GM19452 (cell line): ENCODE measurements around the gene NABP1.
A peak's percentile ranks its signal among the peaks of the same experiment; 100 is the strongest.

Experiments used
- ATAC-seq: cut with Tn5 transposase; IDR thresholded peaks from one replicate; pipeline ENCODE4 v1.9.1; 2021; ENCODE audit not compliant: unreplicated experiment

The NABP1 gene

DNA sequence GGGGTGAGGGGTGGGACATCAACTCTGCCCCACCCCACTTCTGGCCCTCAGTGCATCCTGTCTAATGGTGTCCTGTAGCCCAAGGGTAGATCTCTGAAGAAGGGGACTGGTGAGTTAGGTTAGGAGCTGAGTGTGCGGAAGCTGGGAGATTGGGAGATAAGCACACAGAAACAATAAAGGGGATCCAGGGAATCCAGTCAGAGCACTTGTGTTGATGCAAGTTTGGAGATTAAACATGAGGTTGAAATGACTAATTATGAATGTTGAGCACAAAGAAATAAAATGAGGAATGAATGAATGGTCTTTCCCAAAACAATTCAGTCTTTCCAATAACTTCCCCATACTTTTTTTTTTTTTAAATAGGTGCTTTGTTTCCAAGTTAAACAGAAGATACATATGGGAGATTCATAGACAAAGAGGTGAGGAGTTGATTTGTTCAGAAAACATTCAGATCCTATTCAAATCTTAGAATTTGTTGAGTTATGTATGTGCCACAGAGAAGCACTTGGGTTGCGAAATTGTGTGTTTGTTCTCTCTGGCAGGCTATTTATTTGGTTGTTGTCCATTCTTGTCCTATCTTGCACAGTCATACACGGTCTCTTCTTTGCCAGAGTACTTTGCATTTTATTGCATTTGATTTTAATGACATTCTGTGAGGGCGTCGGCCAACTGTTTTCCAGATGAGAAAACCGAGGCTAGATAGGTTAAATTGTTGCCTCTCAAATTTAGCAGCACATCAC, 31.6 kb upstream of the NABP1 start:
- no peak for ATAC-seq

GRCh38 chr2:191649519-191649918, 28.4 kb upstream of the NABP1 start:
- no peak for ATAC-seq

DNA sequence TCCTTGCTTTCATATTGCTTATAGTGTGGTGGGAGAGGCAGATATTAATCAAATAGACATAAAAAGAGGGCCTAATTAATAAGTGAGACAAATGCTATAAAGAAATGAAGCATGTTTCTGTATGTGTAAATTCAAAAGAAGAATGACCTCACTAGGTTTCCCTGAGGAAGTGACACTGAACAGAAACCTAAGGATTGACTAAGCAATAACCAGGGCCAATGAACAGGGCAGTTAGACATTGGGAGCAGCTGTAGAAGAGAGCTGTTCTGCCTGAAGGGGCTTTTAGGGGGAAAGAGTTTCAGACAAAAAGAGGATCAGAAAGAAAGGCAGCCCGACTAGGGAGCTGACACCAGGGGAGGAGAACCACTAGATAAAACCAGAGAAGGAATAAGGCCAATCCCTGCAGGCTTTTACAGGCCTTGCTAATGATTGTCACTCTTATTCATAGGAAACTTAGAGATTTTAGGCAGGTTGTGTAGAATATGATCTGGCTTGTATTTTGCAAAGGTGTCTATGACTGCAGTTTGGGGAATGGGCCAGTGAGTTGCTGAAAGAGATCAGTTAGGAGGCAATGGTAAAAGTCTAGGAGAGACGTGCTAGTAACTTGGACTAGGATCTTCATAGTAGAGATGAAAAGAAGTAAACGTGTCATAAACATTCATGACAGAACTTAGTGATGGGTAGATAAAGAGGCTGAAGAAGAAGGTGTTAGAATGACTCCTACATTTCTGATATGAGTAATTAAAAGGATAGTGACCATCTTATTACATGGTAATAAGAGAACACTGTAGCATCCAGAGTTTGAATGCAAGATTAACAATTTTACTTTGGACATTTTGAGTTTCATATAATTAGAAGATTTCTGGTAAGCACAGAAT, 26.8 kb upstream of the NABP1 start:
- peak; percentile 99 for ATAC-seq

GRCh38 chr2:191653667-191654391, 24.1 kb upstream of the NABP1 start:
- no peak for ATAC-seq

DNA sequence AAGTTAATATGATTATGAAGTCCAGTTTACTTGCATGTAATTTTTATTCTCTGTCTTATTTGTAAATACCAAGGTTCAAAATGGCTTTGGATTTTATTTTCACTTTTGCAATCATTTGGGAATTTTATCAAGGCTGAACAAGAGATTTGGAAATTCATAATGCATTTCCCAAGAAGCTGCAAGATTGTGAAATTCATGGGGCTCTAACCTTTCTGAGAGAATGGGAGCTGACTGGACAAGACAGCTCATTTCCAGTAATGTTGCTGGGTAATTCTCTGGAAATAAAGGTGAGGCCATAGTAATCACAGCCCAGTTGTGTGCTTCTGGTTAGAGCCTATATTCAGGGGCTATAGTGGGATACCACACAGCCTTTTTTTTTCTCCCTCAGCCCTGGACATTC, 21.5 kb upstream of the NABP1 start:
- ATAC-seq = no peak

- ATAC-seq = no peak
These were observed 21.1 kb upstream of the NABP1 start for GRCh38 chr2:191656792-191657191.

DNA sequence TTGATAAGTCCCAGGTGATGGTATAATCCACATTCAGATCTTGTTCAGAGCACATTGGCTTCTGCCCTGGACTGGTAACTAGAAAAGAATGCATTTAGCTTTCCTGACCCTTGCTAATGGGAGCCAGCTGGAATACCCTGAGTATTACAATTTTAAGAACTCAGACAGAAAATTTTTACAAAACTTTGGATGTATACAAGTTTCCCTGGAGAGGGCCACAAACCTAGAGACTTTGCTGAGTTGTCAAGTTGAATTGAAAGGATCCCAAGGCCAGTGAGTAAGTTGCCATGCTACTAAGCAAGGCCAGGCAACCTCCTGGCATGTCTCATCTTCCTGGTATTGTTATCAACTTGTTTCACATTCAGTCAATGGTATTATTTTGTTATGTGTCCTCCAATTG, 20.0 kb upstream of the NABP1 start:
- ATAC-seq = no peak

DNA sequence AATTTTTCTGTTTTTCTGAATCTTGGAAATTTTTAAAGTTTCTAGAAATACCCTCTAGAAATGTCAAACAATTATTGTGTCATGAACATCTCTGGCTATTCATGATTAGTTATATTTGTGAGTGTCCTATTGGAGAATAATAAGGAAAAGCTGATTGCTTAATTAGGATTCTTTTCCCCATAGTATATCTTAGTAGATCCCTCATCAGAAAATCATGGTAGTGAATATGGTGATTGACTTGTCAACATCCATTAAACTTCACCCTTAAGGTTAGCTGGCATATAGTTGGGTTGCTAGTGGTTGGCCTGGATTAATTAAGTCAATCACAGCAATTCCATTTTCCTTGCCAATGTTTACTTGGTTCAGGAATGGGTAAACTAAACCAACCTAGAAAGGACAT, 18.7 kb upstream of the NABP1 start:
- no peak for ATAC-seq

DNA sequence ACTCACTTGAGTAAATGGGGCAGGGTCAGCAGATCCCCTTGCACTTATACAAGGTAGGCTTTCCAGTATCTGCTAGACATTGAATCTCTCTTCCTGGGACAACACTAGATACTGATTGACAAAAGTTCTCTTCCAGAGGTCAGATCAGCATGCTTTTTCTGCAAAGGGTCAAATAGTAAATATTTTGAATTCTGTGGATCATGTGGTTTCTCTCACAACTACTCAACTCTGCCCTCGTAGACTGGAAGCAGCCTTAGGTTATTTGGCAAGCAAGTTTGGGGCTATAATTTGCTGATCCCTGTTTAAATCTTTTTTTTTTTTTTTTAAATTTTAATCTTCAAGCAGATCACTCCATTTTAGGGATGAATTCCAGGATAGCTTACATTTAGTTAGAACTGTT, 17.4 kb upstream of the NABP1 start:
- ATAC-seq = no peak

DNA sequence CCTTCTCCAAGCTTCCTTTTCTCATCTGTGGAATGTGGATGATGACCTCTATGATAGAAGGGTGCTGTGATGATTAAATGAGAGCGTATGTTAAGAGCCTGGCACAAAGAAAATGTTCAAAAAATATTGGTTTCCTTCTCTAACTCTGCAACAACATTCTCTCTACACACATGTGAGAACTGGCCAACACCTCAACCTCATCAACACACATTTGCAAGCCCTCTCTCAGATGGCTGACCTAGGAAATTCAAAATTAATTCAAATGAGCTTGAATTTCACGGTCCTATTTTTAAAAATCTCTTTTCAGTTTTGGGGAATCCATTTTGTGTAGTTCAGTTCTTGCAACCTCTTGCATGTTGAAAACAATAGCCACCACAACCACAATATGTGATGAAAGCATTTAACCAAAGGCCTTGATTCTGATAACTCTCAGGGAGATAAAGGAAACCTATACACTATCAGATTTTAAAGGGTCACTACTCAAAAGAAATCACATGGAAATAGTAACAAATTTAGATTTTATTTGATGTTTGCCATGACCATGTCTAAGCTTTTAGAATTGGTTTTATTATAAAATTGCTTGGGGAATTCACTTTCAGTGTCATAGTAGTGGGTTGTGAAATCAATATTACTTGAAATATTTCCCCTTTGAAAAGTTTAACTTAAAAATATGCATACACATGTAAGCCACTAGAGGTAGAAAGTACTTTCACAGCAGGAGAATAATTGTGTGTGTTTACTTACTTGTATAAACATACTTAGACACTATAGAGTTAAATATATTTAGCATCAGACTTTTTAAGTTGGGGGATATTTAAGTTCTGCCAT, 16.6 kb upstream of the NABP1 start:
- ATAC-seq = no peak

DNA sequence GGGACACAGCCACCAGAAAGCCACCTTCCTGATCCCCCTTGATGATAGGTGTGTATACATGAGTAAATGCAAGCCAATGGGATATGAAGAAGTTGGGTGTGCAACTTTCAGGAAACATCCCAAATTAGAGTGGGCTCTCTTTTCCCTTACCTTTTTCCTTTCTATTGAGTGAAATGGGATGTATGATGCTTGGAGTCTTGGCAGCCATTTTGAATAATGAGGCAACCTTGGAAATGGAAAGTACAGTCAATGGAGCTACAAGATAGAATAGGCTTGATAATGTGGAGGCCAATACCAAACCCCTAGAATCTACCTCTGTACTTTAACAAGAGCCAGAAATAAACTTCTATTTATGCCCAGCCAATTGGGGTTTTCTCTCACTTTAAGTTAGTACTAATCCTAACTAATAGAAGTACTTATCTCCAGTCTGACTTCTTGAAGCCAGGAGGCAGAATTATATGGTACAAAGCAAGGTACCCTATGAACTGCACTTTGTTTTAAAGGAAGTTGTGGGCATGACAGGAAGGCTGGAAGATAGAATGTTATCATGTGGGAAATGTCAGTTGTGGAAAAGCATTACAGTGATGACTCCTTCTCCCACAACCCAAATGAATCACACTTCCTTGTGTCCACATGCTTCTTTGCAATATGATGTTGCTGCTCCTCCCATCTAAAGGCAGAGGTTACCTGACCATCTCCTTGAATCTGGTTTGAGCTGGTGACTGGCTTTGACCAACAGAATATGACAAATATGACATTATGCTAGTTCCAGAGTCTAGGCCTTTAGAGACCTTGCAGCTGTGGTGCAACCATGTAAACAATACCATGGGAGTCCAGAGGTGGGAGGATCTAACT, 12.9 kb upstream of the NABP1 start:
- ATAC-seq = no peak

GRCh38 chr2:191666226-191666625, 11.7 kb upstream of the NABP1 start:
- ATAC-seq = no peak

DNA sequence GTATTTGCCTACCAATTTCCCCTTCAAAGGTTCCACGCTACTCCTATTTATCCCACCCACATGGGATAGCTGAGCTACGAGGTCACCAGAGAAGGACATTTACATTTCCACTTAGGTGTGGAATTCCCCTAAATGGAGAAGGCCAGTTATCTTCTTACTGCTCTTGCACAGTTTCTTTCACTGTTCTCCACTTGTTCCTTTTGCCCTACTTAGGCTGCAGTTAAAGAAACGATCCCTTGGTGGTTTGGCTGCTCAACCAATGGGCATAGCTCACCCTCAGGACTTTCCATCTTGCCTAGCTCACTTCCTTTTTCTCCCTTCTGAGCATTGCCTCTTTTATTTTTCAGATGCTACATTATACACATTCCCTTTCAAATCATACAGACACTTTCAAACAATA, 11.2 kb upstream of the NABP1 start:
- peak; percentile 62 for ATAC-seq

- ATAC-seq = peak; percentile 57
These were observed 7.9 kb upstream of the NABP1 start for GRCh38 chr2:191670076-191670475.

- ATAC-seq = no peak
These were observed 7.1 kb upstream of the NABP1 start for GRCh38 chr2:191670787-191671186.

DNA sequence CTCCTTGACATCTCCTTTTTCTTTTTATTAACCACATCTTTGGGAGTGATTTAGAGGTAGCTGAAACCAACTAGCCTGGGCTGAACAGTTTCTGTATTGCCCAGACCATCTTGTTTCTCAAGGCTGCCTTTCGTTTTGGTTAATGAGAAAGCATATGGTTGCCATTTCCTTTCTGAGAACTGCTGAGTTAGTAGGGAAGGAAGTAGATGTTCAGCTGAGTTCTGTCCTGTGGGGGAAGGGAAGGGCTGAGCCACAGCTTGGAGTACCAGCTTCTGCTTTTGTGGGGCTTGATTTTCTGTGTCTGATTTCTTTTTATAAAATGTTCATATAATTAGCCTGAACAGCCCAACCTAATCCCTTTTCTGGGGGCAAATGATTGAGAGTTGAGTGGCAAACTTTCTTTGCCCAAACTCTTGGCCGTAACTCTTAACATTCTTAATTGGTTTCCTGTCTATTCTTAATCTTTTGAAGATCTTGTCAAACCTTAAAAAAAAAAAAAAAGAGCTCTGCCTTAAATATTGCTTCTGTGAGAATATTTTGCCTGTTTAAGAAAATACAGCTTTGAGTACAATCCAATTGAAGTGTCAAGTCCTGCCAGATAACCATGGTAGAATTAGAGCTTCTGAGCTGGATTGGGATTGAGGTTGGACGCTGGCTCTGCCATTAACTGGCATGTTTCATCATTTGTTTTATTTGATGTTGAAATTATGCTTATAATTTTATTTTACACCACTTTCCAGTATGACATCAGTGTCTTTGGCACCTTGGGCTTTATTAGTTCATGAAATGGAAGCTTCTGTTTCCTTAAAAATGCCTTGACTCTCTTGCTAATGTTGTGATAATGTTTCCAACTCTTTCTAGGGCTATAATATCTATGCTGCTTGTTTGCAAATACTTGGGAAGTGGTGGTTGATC, 1.9 kb upstream of the NABP1 start:
- peak; percentile 62 for ATAC-seq

DNA sequence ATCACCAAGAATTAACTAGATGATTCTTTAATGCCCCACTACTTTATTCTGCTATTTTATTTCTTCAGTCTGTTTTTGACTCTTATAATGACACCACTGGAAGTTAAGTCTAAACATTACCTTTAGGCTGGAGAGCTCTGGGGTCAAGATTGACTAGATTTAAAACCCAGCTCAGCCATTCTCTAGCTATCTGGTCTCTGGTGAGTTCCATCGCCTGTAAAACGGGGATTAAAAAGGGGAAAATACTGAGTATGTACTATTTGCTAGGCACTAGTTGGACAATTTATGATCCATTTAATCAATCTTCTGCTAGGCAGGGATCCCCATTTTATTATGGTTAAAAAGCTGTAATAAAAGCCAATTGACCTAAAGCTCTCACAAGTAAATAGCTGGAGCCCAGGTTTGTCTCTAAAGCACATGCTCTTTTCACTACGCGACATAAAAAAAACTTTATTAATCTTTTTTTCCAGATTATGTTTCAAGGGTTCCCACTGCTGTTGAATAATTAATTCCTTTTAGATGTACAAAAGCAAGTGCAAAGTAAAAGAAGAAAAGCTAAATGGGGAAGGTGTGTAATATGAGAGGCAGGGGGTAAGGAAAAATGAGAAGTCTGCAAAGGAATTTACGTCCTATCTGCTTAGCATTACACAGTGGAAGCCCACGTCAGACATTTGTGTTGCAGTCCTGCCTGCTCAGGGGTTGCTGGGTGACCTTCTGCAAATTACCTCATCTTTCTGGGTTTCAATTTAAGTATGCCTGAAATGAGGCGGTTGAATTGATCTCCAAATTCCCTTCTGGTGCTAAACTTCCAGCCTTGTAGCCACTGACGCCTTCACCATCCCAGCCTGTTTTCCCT, 918 bp upstream of the NABP1 start:
- ATAC-seq = peak; percentile 23
